NOMO-1 treated with DMSO at 0.1 percent for 48 hours (cell line): ENCODE results near the gene ZFYVE28.
"Not testable (repeated sequence)": the region's sequence is repeated elsewhere in the genome, so short reads cannot be mapped to it uniquely, and the experiment has no call there.

Source experiments
- DNase-seq: peaks from one replicate; lab custom pipeline; 2025; ENCODE audit not compliant: unreplicated experiment; lab: John Stamatoyannopoulos, UW

The ZFYVE28 gene

DNA sequence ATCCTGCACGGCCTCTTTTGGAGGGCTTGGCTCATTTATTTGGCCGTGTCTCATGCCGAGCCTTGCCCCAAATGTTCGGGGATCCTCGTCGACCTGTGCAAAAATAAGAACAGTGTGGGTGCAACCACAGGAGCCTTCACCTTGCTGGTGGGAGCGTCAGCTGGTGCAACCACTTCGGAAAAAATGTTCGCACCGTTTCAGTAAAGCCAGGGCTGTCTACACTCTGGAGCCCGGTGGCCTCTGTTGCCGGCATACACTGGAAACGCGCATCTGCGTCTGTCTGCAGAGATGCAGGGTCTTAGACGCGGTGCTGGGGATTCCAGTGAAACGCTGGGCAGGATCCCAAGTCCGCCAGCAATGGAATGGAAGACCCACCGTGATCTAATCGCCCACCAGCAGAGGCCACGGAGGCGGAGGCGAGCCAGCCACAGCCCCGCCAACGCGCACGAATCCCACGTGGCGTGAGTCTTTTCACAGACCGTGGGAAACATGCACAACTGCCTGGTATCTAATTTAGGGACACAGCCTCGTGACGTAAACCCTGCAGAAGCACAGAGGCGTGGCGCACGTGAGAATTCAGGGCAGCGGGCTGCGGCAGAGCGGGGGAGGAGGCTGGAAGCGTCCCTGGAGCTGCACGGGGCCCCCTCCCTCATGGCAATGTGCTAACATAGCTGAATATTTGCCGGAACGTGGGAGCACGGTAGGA lies 142.7 kb downstream of the ZFYVE28 start:
- DNase-seq, result no peak

DNA sequence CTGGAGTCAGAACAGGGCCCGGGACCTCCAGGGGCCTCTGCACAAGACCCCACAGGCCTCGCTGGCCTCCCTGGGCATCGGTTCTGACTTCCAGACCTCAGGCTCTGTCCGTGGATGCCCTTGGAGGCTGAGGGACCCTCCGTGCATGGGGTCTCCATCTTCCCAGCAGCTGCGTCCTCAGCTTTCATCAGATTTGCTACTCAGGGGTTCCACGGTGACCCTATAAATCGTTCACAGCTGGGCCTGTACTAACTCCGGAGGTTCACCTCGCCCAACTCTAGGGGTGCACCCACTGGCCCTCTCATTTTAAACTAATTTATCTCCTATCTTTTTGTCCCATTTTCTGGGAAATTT lies 143.4 kb downstream of the ZFYVE28 start:
- not testable (repeated sequence) for DNase-seq

DNA sequence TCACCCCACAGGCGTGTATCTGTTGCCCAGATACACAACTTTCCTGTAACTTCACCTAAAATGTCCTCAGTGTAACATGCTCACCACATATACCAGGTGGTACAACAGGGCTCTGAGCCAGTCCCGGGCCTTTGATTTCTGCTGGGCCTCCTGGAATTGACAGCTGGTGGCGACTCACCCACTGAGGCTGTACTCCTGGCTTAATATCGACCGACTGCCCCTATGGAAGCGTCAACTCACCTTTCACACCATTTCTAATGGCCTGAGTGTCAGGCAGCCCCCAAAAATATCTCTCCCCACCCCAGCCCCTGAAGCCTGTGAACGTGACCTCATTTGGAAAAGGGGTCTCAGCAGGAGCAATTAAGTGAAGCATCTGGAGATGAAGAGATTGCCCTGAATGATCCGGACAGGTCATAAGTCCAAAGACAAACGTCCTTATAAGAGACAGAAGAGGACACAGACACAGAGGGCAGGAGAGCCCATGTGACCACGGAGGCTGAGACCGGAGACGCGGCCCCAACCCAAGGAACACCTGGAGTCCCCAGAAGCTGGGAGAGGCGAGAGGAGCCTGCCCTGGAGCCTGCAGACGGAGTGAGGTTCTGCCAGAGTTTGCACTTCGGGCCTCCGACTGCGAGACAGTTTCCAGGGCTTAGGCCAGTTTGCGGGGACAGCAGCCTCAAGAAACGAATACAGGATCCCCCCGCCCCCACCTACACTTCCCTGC lies 144.0 kb downstream of the ZFYVE28 start:
- DNase-seq, result no peak

DNA sequence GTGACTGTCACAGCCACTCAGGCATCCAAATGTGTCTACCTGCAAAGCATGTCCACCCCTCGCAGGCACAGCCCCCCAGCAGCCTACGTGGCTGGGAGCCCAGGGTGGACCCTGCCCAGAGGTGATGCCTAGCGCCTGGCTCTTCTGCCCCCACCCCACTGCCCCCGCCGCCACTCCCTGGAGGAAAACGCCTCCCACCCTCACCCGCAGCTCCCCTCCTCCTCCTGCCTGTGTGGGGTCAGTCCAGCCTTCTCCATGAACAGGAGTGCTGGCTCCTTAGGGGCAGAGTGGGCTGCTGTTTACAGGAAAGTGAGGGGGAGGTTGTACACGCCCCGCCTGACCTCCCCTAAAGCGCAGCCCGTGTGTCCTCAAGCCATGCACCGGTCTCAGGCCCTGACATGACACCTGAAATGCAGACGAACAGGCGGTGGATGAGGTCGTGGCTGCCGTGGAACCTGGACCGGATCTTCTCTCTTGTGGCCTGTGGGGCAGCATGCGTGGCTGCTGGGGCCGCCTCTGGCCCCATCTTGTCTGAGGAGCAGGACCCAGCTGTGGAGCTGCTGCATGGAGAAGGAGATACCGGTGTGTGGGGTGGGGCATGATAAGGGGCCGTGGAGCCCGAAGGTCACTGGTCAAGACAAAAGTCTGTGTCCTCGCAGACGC lies 144.7 kb downstream of the ZFYVE28 start:
- no peak for DNase-seq

DNA sequence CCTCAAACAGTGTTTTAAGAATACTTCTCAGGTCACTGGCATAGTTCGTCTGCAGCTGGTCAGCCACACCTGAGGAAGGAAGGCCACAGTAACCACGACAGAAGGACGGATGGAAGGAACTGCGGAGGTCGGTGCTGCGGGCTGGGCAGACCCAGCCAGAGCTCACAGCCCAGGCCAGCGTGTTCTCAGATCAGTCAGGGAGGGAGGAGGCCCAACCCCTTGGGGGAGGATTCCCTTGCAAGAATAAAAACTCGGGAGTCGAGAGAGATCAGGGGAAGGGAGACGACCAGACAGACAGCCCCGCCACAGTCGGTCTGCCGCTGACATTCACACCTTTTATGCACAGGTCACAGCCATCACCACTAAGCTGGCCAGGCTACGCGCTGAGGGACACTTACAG lies 145.2 kb downstream of the ZFYVE28 start:
- no peak for DNase-seq

DNA sequence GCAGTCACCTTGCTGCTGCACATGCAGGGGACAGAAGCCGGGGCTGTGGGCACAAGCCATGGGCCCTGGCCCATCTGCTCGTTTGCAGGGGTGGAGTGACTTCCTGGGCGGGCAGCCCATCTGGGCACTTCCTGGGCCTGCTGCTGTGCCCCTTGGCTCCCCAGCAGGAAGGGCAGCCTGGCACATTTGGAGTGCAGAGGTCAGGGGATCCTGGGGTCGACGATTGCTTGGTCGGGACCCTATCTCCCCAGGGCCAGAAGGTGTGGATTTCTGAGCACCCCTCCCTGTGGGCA lies 145.7 kb downstream of the ZFYVE28 start:
- no peak for DNase-seq

DNA sequence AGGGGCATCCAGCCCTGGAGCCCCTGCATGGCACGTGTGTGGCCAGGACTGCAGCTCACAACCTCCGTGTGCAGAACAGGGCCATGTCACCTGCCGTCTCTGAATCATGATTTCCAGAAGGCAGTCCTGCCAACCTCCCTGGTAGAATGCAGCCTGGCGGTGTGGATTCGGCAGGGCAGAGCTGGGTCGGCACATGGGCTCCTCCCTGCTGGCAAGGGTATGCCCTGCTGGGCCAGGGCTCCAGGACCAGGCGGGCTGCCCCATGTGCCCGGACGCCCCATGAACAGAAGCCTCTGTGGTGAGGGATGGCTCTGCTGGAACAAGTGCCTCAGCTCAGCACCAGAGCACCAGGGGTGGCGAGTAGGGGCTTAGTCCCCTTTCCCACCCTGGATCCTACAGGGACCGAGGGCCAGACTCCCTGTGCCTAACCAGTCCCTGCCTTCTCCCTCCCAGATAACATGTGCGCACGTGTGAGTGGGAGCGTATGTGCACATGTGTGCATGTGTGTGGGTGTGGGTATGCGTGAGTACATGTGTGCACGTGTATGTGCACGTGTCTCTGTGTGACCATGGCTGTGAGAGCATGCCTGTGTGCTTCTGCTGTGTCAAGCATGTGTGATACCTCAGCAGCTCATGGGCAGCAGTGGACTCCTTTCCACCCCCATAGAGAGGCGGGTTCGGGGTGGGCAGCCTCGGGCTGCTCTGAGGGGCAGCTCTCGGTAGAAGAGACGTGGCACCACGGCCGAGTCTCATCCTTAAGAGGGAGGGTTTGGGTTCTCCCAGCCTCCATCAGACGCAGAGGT lies 146.2 kb downstream of the ZFYVE28 start:
- DNase-seq, result no peak

DNA sequence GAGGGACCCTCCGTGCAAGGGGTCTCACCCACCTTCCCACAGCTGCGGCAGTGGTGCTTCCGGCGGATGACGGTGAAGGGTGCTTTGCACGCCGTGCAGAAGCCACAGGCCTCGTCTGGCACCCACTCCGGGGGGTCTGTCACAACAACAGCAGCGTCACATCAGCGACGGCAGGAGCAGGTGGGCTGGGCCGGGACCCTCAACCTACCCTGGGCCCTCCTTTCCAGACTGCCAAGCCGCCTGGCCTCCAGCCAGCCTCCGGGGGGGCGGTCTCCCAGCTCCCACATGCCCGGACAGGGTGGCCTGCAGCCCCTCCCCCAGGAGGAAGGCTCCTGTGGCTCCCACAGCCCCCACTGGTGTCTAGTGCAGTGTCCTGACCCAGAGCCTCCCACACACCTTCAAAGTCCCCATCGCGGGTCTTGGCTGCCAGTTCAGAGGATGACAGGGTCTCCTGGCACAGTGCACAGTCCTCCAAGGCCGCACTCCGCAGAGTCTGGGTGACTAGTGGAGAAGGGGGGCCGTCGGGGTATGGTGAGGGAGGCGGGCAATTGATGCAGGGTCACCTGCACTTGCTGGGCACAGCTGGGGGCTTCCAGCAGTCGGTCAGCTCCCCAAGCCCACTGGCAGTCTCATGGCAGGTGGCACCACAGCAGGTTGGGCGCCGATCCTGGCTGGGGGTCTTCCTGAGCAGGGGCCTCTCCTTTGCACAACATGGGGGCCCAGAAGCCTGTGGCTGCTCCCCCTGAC lies 147.0 kb downstream of the ZFYVE28 start:
- DNase-seq, result no peak

DNA sequence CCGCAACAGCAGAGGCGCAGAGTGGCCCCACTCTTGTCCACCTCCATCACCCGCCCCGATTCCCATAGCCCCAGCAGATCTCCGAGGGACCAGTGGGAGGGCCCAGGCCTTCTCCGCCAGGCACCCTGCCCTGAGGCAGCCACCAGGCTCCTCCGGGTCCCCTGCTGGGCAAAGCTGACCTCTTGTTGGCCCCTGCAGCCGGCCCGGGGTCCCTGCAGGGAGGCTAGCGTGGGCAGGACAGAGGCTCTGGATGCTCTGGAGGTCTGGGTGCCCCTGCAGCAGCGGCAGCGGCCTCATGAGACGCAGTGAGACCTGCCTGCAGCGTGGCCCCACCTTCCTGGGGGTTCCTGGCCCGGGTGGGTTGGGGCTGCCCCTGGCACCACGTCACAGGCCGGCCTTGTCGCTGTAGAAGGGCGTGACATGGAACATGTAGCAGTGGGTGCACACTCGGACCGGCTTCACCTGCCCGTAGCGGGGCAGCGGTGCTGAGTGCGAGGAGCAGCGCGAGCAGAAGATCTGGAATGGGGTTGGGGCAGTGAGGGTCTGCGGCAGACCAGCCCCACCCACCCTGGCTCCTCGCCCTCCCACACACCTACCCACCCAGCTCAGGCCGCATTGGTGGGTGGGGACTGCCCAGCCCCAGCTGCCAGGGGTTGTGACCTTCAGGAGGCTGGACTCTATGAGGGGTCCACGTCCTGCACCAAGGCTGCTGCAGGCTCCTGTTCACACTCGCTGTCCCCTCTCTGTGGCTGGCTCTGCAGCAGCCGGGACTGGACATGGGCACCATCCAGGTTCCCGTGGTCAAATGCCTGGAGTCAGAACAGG lies 147.9 kb downstream of the ZFYVE28 start:
- no peak for DNase-seq

DNA sequence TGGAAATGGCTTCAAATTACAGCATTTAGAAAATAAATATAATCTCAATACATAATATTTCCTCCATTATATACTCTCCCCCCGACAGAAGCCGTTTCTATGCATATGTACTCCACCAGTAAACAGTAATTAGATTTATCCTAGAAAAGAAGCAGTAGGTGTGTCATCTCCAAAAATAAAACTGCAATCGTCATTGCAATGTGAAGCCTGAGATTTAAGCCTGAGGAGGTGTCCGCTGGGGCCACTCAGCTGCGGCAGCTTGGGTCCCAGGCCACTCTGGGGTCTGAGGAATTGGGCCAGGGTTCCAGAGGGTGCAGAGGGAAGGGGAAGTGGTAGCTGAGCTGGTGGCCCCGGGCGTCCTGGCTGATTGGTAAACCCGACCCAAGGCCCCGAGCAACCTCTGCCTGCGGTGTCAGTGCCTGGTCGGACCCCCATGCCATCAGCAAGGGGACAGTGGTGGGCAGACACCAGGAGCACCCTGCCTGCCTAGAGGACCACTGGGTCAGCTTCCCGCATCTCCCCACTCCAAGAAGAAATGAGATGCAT lies 148.8 kb downstream of the ZFYVE28 start:
- DNase-seq, result no peak

DNA sequence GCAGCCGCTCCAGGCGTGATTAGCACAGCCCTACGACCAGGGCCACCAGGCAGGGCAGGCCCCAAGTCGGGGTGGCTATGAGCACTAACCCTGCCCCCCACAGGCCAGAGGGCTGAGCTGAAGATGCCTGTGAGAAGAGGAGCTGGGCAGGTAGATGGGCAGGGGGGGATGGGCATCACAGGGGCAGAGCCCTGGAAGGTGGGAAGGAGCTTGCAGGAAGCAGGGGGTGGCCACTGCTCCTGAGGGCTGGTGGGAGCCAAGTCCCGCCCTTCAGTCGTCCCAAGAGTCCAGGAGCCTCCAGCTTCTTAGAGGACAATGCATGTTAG lies 149.3 kb downstream of the ZFYVE28 start:
- DNase-seq, result no peak

DNA sequence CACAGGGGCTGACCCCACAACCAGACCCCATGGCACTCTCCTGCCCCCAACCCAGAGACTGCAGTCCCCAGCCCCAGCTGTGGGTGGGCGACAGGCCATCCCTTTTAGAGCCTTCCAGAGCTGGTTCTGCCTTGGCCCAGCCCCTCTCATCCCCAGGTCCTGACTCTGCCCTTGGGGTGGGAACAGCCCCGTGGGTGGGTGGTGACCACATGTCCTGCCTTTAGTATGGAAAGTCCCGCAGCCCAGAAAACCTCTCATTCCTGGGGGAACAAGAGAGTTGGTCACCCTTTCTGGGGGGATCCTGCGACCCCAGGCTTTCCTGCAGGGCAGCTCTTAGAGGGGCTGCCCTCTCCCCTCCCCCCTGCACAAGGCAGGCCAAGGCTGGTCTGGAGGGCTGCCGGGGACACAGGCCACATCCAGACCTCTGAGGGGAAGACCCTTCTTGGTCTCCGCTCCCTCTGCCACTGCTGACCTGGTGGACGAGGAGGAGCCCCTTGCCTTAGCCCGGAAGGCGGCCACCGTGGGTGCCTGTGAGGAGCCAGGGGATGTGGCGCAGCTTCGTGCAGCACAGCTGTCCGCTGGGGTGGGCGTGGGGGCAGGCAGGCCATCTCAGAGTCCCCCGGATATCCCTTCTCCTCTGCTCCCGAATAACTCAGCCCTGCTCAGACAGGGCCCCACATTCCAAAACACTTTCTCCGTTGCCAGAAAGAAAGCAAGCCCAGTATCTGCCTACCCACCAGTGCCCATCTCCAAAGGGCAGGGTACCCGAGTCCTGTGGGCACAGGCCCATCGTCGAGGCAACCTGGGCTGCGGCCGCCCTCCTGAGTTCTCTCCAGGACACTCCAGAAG lies 149.9 kb downstream of the ZFYVE28 start:
- DNase-seq, result no peak

DNA sequence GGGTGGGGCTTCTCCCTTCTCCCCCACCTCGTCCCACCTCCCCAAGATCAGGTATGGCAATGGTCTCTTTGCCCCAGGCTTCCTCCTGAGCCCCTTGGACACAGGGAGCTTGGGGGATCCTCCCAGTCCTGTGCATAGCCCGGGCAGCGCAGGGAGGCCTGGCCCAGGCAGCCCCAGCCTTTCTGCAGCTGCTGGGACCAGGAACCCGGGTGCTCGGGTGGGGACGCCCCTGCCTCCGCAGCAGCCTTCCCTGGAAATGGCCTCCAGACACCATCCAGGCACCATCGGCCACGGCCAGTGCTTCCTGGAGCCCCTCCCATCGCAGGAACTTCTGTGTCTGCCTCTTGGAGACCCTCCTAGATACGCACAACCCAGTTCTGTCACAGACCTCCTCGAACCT lies 150.6 kb downstream of the ZFYVE28 start:
- no peak for DNase-seq

DNA sequence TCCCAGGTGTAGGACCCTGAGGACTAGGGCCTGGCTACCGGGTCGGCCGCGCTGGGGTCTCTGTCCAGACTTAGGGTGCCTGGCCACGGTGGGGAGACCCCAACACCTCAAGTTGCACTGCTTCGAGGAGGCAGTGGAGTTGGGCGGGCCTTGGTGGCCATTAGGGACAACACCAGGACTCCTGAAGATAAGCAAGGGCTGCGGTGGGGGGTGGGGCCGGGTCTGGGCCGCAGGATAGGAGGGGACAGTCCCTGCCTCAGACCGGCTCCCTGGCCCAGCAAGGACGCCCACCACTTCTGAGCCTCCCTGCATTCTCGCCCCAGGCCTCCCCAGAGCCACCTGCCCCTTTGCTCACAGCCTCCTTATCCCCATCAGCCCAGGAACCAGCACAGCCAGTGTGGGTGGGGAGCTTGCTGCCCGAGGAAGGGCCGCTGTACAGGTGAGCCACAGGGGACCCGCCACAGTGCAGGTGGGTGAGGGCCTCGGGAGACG lies 151.1 kb downstream of the ZFYVE28 start:
- DNase-seq, result no peak

DNA sequence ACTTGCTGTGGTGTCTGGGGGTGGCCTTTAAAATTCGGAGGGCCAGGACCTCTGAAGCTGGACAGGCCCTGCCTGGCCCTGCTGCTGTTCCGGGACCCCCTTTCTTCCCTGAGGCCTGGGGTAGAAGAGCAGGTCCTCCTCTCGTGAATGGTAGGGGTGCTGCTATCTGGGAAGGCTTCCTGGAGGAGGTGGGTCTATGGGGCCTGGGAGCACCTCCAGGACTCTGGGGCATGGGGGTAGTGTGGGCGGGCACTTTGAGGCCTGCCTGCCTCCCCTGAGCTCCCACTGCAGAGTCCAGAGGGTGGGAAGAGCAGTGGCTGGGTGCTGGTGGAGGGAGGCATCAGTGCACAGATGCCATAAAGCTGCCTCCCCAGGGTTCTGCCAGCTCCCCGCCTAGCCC lies 151.6 kb downstream of the ZFYVE28 start:
- no peak for DNase-seq

DNA sequence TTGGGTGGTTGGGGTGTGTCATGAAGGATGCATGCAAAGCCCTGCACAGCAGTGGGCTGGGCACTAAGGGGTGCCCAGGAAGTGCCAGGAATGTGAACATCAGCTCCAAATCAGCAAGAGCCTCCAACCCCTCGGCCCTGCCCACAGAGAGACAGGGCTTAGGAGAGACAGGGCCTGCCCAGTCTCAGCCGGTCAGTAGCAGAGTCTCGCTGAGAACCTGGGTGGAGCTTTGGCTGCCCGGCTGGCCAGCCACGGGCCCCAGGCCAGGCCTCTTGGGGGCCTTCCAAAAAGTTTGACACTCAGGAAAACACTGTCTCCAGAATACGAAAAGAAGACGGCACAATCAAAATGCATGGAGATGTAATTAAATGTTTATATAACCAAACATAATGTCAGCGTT lies 152.3 kb downstream of the ZFYVE28 start:
- DNase-seq, result no peak

DNA sequence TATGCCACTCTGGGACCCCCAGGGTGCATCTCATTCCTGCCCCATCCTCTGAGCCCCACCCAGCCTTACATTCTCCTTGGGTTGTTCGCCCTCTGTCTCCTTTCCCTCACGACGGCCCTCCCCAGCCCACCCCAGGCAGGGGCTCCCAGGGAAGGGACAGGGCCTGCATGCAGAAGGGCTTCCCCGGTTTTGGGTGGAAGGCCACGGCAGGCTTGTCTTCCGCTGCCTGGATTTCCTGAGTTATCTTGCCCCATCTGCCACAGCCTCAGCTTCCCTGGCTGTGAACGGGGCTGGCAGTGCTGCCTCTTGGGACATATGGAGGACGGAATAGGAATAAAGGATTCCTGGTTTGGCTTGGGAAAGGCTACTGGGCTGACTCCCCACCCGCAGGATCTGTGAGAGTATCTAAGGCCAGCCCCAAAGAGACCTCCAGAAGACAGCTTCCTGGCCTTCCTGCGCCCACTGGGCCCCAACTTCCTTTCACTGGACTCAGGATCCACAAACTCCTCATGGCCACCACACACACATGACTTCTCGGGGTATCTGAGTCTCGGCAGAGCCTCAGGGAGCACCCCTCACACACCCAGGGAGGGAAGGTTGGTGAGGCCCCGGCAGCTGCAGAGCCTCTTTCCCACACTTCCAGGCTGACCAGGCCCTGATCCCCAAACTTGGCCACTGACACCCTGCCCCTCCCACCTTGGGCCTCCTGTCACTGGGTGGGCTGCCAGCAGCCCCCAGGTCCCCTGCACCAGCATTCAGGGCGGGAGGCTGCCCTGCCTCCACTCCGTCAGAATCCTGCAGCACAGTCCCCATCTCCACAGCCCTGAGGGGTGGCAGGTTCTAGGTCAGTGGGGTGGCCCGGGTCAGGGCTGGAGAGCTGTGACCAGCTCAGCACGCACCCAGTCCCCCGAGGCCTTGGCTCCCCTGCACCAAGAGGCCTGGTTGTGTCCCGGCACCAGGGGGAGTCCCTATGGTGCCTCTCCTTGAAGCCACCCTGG lies 153.0 kb downstream of the ZFYVE28 start:
- DNase-seq, result no peak
